C4-2B (cell line): ENCODE results near the gene KLHL26.

Source experiments
- ZFX ChIP-seq: fragments of 450-650 bp; IDR thresholded peaks from 2 replicates; pipeline ENCODE4 v1.6.1; 2017
- TF ChIP-seq, protein P1 (sequence below): fragments of 450-650 bp; conservative IDR thresholded peaks from 2 replicates; pipeline ENCODE4 v1.5.1; 2017; ENCODE audit warnings: mild to moderate bottlenecking

DNA sequence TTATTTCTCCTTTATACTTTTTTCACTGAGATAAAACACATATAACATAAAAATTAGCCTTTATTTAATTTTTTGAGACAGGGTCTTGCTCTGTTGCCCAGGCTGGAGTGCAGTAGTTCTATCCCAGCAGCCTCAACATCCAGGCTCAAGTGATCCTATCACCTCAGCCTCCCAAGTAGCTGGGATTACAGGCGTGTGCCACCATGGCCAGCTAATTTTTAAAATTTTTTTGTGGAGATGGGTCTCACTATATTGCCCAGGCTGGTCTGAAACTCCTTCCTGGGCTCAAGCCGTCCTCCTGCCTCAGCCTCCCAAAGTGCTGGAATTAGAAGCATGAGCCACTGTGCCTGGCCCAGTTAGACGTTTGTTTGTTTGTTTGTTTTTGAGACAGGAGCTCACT is 75.1 kb downstream of the KLHL26 start:
- TF ChIP-seq ZFX = no peak
- TF ChIP-seq, protein P1, sequence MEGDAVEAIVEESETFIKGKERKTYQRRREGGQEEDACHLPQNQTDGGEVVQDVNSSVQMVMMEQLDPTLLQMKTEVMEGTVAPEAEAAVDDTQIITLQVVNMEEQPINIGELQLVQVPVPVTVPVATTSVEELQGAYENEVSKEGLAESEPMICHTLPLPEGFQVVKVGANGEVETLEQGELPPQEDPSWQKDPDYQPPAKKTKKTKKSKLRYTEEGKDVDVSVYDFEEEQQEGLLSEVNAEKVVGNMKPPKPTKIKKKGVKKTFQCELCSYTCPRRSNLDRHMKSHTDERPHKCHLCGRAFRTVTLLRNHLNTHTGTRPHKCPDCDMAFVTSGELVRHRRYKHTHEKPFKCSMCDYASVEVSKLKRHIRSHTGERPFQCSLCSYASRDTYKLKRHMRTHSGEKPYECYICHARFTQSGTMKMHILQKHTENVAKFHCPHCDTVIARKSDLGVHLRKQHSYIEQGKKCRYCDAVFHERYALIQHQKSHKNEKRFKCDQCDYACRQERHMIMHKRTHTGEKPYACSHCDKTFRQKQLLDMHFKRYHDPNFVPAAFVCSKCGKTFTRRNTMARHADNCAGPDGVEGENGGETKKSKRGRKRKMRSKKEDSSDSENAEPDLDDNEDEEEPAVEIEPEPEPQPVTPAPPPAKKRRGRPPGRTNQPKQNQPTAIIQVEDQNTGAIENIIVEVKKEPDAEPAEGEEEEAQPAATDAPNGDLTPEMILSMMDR = no peak
